ENCODE data around the gene DNAJC1.

- no peak for TF ChIP-seq POLR2AphosphoS5 (IDR thresholded peaks at IDR 0.05; ENCODE audit: low read depth, low read length)
- TF ChIP-seq SPI1 (IDR thresholded peaks at IDR 0.05; ENCODE audit: low read depth, low read length) = no peak
- no peak for TF ChIP-seq POLR2A (IDR thresholded peaks at IDR 0.05; ENCODE audit: low read depth, low read length)
- TF ChIP-seq TAF1 (IDR thresholded peaks at IDR 0.05; ENCODE audit: low read depth, low read length) = no peak
Measured at GRCh38 chr10:21976280-21976679, 27.2 kb downstream of the DNAJC1 start.

Data from GM12891 (cell line).